Chondrocyte (in vitro differentiated cells): ENCODE data around the gene MEI1. TPM values are rescaled to one million over a fixed set of nuclear protein-coding genes. Genes with fewer than 3 reads are reported as not detected.

Source experiments
- DNase-seq: peaks from one replicate; pipeline ENCODE4 v3.0.0; 2021; ENCODE audit warnings: mixed read lengths, low spot score
- H3K27ac Mint-ChIP-seq: one replicate; pipeline ENCODE4 v1.8.0; 2021; ENCODE audit warnings: mild to moderate bottlenecking, moderate library complexity, mixed read lengths; ENCODE audit not compliant: unreplicated experiment
- H3K27me3 Mint-ChIP-seq: 2 replicates; pipeline ENCODE4 v1.8.0; 2021; ENCODE audit warnings: low read depth, mixed read lengths
- H3K36me3 Mint-ChIP-seq: 2 replicates; pipeline ENCODE4 v1.8.0; 2021; ENCODE audit warnings: low read depth, mixed read lengths
- H3K4me1 Mint-ChIP-seq: 2 replicates; pipeline ENCODE4 v1.8.0; 2021; ENCODE audit warnings: low read depth, mild to moderate bottlenecking, mixed read lengths
- H3K4me3 Mint-ChIP-seq: one replicate; pipeline ENCODE4 v1.8.0; 2021; ENCODE audit warnings: mild to moderate bottlenecking, moderate library complexity, mixed read lengths; ENCODE audit not compliant: unreplicated experiment
- H3K9me3 Mint-ChIP-seq: 2 replicates; pipeline ENCODE4 v1.8.0; 2021; ENCODE audit warnings: low read depth, mixed read lengths
- total RNA-seq: library from RNA; stranded (reverse); gene quantifications from 3 replicates; pipeline ENCODE4 v1.2.1, GENCODE V29; 2021
- TF ChIP-seq, protein P1 (sequence below): fragments of 200-600 bp; sonication (generic); IDR thresholded peaks from 2 replicates; pipeline ENCODE4 v1.5.0; 2021; ENCODE audit warnings: antibody characterized with exemption, mild to moderate bottlenecking, moderate library complexity

Gene MEI1
- total RNA-seq, 1 donor from 2014 or later, result 0.40 TPM

GRCh38 chr22:41818011-41818410, 118.7 kb downstream of the MEI1 start:
- H3K4me3 Mint-ChIP-seq, result no peak overlapping the region
- TF ChIP-seq, protein P1, sequence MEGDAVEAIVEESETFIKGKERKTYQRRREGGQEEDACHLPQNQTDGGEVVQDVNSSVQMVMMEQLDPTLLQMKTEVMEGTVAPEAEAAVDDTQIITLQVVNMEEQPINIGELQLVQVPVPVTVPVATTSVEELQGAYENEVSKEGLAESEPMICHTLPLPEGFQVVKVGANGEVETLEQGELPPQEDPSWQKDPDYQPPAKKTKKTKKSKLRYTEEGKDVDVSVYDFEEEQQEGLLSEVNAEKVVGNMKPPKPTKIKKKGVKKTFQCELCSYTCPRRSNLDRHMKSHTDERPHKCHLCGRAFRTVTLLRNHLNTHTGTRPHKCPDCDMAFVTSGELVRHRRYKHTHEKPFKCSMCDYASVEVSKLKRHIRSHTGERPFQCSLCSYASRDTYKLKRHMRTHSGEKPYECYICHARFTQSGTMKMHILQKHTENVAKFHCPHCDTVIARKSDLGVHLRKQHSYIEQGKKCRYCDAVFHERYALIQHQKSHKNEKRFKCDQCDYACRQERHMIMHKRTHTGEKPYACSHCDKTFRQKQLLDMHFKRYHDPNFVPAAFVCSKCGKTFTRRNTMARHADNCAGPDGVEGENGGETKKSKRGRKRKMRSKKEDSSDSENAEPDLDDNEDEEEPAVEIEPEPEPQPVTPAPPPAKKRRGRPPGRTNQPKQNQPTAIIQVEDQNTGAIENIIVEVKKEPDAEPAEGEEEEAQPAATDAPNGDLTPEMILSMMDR, result no peak
- no peak for DNase-seq
- no peaks in the 10 kb centered on the region for H3K4me1 Mint-ChIP-seq
- H3K36me3 Mint-ChIP-seq, result peaks cover 4% of the 10 kb centered on the region
- H3K27ac Mint-ChIP-seq, result no peak overlapping the region
- H3K9me3 Mint-ChIP-seq, result no peaks in the 10 kb centered on the region
- no peaks in the 10 kb centered on the region for H3K27me3 Mint-ChIP-seq

DNA sequence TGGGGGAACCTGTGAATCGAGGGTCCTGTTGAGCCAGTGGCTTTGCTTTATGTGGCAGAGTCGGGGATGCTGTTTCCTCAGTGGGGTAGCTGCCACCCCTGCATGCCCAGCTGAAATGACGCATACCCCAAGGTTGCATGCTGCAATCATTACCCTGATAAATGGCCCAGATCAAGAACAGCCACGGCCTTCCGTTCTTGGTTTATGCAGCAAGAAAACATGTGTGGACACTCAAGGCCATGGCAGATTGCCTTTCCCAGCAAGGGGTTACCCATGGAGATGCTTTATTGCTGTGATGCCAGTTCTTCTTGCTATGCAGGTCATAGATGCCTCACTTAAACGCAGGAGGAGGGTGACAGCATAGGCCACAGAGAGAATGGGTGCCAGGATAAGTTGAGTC, 119.3 kb downstream of the MEI1 start:
- peaks cover under 1% of the 10 kb centered on the region for H3K4me1 Mint-ChIP-seq
- H3K27me3 Mint-ChIP-seq, result no peaks in the 10 kb centered on the region
- no peak overlapping the region for H3K27ac Mint-ChIP-seq
- peaks cover 4% of the 10 kb centered on the region for H3K36me3 Mint-ChIP-seq
- H3K4me3 Mint-ChIP-seq, result no peak overlapping the region
- TF ChIP-seq, protein P1, result no peak
- peak; percentile 15 for DNase-seq
- no peaks in the 10 kb centered on the region for H3K9me3 Mint-ChIP-seq

GRCh38 chr22:41819257-41819656, 120.0 kb downstream of the MEI1 start:
- DNase-seq, result peak; percentile 26
- Mint-ChIP-seq H3K4me3 (no peak overlapping the region), H3K27me3 (no peaks in the 10 kb centered on the region), H3K4me1 (peaks cover 7% of the 10 kb centered on the region), H3K36me3 (peaks cover 2% of the 10 kb centered on the region), H3K9me3 (no peaks in the 10 kb centered on the region), H3K27ac (no peak overlapping the region)
- TF ChIP-seq, protein P1, result no peak

DNA sequence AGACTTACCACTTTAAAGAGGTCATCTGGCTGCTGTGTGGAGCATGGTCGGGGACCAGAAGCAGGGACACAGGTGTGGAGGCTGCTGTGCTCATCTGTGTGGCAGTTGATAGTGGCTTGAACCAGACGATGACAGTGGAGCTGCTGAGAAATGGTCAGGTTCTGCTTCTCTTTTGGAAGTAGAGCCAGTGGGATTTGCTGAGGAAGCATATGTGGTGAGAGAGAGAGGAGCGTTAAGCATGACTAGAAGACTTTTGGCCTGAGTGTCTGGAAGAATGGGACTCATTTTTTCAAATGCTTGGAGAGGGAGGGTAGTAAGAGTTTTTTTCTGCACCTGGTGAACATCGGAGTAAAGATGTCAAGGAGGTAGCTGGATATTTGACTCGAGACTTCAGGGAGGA, 121.1 kb downstream of the MEI1 start:
- TF ChIP-seq, protein P1, result no peak
- H3K4me1 Mint-ChIP-seq, result peaks cover 18% of the 10 kb centered on the region
- H3K9me3 Mint-ChIP-seq, result no peaks in the 10 kb centered on the region
- H3K27ac Mint-ChIP-seq, result no peak overlapping the region
- peaks cover 2% of the 10 kb centered on the region for H3K36me3 Mint-ChIP-seq
- H3K27me3 Mint-ChIP-seq, result no peaks in the 10 kb centered on the region
- no peak overlapping the region for H3K4me3 Mint-ChIP-seq
- peak; percentile 29 for DNase-seq

DNA sequence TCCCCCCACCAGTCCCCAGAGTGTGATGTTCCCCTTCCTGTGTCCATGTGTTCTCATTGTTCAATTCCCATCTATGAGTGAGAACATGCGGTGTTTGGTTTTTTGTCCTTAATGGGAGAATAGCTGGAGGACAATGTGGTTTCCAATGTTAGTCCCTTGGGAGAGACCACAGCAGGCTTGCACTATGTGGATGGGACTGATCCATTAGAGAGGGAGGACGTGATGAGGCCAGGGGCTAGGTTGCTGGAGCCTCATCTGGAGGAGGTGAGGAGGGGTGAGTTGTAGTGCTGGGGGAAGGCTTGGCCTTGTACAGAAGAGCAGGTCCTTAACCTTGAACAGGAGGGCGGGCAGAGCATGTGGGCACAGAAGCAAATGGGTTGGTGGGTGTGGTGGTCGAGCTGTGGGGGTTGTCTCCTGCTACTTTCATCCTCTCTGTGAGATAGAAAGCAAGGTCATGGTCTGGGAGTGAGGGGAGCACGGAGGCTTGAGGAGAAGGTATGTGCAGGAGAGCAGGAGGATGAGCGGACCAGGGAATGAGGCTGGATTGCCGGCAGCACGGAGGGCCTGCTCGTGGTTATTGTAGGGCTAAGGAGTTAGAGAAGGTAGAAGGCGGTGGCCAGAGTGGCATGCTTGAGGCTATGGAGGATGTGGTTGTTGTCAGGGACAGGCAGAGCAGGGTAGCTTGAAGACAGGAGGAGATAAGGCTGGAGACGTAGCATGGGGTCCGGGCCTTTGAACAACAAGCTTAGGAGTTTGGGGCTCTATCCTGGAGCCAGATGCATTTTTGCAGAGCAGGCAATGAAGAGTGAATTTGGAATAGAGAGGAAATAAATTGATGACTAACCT, 122.4 kb downstream of the MEI1 start:
- DNase-seq, result peak; percentile 39
- Mint-ChIP-seq H3K27ac (no peak overlapping the region), H3K36me3 (peaks cover 2% of the 10 kb centered on the region), H3K4me1 (peaks cover 30% of the 10 kb centered on the region), H3K9me3 (no peaks in the 10 kb centered on the region), H3K27me3 (no peaks in the 10 kb centered on the region), H3K4me3 (no peak overlapping the region)
- TF ChIP-seq, protein P1, result no peak
